Measurements from ENCODE around the gene COQ7. TPM values are rescaled to one million over a fixed set of nuclear protein-coding genes. Genes with fewer than 3 reads are reported as not detected.

The COQ7 gene
- total RNA-seq, 2 donors from 2014 or later = 31.1 to 32.4 TPM

GRCh38 chr16:19088341-19088916 is 21.0 kb downstream of the COQ7 start:
- Histone ChIP-seq H3K27me3 (replicated peaks; ENCODE audit: insufficient read depth) (no peaks in the 10 kb centered on the region), H3K36me3 (no peaks in the 10 kb centered on the region), H3K9me3 (no peaks in the 10 kb centered on the region), H3K27ac (no peak overlapping the region), H3K4me1 (replicated peaks) (no peaks in the 10 kb centered on the region), H3K4me3 (no peak overlapping the region)
- intact Hi-C loops (cut with DNase I) = loop anchor here (5.0 to 10.0 kb wide), 2 partner anchors 46 to 414 kb away; no protein-coding TSS in a partner anchor
- WGBS = 71% methylated on average over 5 of the region's 5 CpGs
- TF ChIP-seq POLR2A (IDR thresholded peaks at IDR 0.05) (no peak), CTCF (IDR thresholded peaks at IDR 0.05) (no peak), POLR2AphosphoS5 (IDR thresholded peaks at IDR 0.05) (no peak)
- DNase-seq (ENCODE audit: low spot score) = no peak

DNA sequence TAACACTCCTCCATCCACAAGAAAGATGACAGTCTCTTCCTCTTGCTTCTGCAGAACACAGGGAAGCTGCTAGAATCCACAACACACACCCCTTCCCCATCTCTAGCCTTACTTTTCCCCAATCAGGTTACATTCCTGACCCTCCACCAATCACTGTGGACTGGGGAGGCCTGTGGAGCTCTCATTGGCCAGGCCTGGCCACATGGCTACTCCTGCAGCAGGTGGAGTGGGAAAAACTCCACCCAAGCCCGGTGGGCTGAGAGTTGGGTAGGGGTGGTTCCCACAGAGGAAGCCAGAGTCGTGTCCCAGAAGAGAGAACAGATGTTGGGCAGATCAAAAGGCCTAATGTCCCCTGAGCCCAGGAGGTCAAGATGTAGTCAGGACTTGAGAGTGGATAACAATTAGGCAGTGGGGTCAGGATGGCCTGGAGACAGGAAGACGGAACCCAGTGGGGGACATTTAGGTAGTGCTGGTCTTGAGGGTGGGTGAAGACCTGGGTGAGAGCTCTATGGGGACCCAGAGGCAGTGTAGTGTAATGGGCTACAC is 22.1 kb downstream of the COQ7 start:
- TF ChIP-seq CTCF (IDR thresholded peaks at IDR 0.05) = no peak
- no peak for TF ChIP-seq POLR2AphosphoS5 (IDR thresholded peaks at IDR 0.05)
- no peak for TF ChIP-seq POLR2A (IDR thresholded peaks at IDR 0.05)
- Histone ChIP-seq H3K9me3 (no peaks in the 10 kb centered on the region), H3K27me3 (replicated peaks; ENCODE audit: insufficient read depth) (no peaks in the 10 kb centered on the region), H3K36me3 (no peaks in the 10 kb centered on the region), H3K27ac (no peak overlapping the region), H3K4me1 (replicated peaks) (no peaks in the 10 kb centered on the region), H3K4me3 (no peak overlapping the region)
- intact Hi-C loops (cut with DNase I) = loop anchor here (5.0 to 10.0 kb wide), 2 partner anchors 45 to 413 kb away; no protein-coding TSS in a partner anchor
- WGBS = 91% methylated on average over 3 of the region's 3 CpGs
- DNase-seq (ENCODE audit: low spot score) = no peak

- WGBS = 97% methylated on average over 6 of the region's 6 CpGs
- H3K36me3 ChIP-seq = no peaks in the 10 kb centered on the region
- H3K27ac ChIP-seq = no peak overlapping the region
- no peak for DNase-seq (ENCODE audit: low spot score)
- intact Hi-C loops (cut with DNase I) = no loop called here
- no peak overlapping the region for H3K4me3 ChIP-seq
- H3K9me3 ChIP-seq = no peaks in the 10 kb centered on the region
- TF ChIP-seq CTCF (IDR thresholded peaks at IDR 0.05) (no peak), POLR2AphosphoS5 (IDR thresholded peaks at IDR 0.05) (no peak), POLR2A (IDR thresholded peaks at IDR 0.05) (no peak)
- no peaks in the 10 kb centered on the region for H3K4me1 ChIP-seq (replicated peaks)
- H3K27me3 ChIP-seq (replicated peaks; ENCODE audit: insufficient read depth) = no peaks in the 10 kb centered on the region
These were observed 23.5 kb downstream of the COQ7 start for GRCh38 chr16:19090916-19091315.

DNA sequence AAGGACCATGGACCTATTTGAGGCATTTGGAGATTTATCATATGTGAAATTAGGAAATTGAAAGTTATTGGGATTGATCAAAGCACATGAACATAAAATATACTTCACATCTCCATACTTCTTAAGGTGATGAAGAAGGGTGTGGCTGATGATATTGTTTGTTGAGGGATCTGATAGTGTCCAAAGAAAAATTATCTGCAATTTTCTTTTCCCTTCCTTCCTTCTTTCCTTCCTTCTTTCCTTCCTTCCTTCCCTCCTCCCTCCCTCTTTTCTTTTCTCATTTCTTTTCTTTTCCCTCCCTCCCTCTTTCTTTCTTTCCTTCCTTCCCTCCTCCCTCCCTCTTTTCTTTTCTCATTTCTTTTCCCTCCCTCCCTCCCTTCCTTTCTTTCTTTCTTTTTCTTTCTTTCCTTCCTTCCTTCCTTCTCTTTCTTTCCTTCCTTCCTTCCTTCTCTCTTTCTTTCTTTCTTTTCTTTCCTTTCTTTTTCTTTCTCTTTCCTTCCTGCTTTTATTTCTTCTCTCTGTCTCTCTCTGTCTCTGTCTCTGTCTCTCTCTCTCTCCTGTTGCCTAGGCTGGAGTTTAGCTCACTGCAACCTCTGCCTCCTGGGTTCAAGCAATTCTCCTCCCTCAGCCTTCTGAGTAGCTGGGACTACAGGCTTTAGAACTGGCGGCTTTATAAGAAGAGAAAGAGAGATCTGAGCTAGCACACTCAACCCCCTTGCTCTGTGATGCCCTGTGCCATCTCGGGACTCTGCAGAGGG is 25.4 kb downstream of the COQ7 start:
- WGBS = 95% methylated on average over 2 of the region's 2 CpGs
- H3K4me1 ChIP-seq (replicated peaks) = no peaks in the 10 kb centered on the region
- H3K4me3 ChIP-seq = no peak overlapping the region
- intact Hi-C loops (cut with DNase I) = no loop called here
- no peaks in the 10 kb centered on the region for H3K27me3 ChIP-seq (replicated peaks; ENCODE audit: insufficient read depth)
- H3K9me3 ChIP-seq = no peaks in the 10 kb centered on the region
- no peak overlapping the region for H3K27ac ChIP-seq
- TF ChIP-seq CTCF (IDR thresholded peaks at IDR 0.05) (no peak), POLR2A (IDR thresholded peaks at IDR 0.05) (no peak), POLR2AphosphoS5 (IDR thresholded peaks at IDR 0.05) (no peak)
- DNase-seq (ENCODE audit: low spot score) = no peak
- no peaks in the 10 kb centered on the region for H3K36me3 ChIP-seq

All from prostate gland (tissue), 2 donors.